NT2/D1 (cell line): ENCODE data around the gene GRK4.

Experiments
- DNase-seq: peaks from one replicate; pipeline ENCODE4 v3.0.0-alpha.2; 2011; ENCODE audit warnings: low read depth, low spot score
- H3K27me3 ChIP-seq: 2 replicates; pipeline ENCODE4 v1.6.0; 2011; ENCODE audit warnings: mild to moderate bottlenecking; ENCODE audit not compliant: insufficient read length, insufficient read depth
- H3K36me3 ChIP-seq: 2 replicates; pipeline ENCODE4 v1.6.1; 2011; ENCODE audit warnings: mild to moderate bottlenecking, low read length, mixed read lengths; ENCODE audit not compliant: insufficient read depth, insufficient read length
- H3K4me1 ChIP-seq: 2 replicates; pipeline ENCODE4 v1.5.1; 2011; ENCODE audit not compliant: insufficient read depth, insufficient read length
- H3K4me3 ChIP-seq: 2 replicates; pipeline ENCODE4 v1.5.1; 2011; ENCODE audit warnings: low read depth; ENCODE audit not compliant: insufficient read length
- H3K9ac ChIP-seq: 2 replicates; pipeline ENCODE4 v1.6.0; 2011; ENCODE audit warnings: low read depth; ENCODE audit not compliant: insufficient read length
- H3K9me3 ChIP-seq: 2 replicates; pipeline ENCODE4 v1.5.1; 2011; ENCODE audit warnings: mild to moderate bottlenecking, low read length; ENCODE audit not compliant: insufficient read depth
- SUZ12 ChIP-seq: IDR thresholded peaks from 2 replicates; pipeline ENCODE4 v1.6.1; 2011; ENCODE audit not compliant: insufficient read length, insufficient read depth; ENCODE audit errors: extremely low read depth
- YY1 ChIP-seq: IDR thresholded peaks from 2 replicates; pipeline ENCODE4 v1.6.1; 2011; ENCODE audit not compliant: insufficient read length, insufficient read depth
- ZNF274 ChIP-seq: IDR thresholded peaks from 2 replicates; pipeline ENCODE4 v1.6.1; 2011; ENCODE audit warnings: mild to moderate bottlenecking, low read depth, low read length

GRK4 gene

GRCh38 chr4:2923141-2923551 lies 40.2 kb upstream of the GRK4 start:
- no peak for DNase-seq
- TF ChIP-seq SUZ12: no peak
- TF ChIP-seq ZNF274: no peak
- TF ChIP-seq YY1: no peak
- peak overlapping the region; percentile 51 for H3K9ac ChIP-seq

GRCh38 chr4:2923668-2924173 lies 39.6 kb upstream of the GRK4 start:
- peaks cover 56% of the 10 kb centered on the region for H3K36me3 ChIP-seq
- no peak for DNase-seq

More at GRCh38 chr4:2923141-2923551, 40.2 kb upstream of the GRK4 start:
- H3K4me1 ChIP-seq: peaks cover 22% of the 10 kb centered on the region
- peaks cover 26% of the 10 kb centered on the region; the same call in 1 of the 2 replicates for H3K9me3 ChIP-seq
- H3K4me3 ChIP-seq: no peak overlapping the region
- H3K27me3 ChIP-seq: no peaks in the 10 kb centered on the region
- H3K36me3 ChIP-seq: peaks cover 52% of the 10 kb centered on the region

GRCh38 chr4:2924286-2924685 lies 39.1 kb upstream of the GRK4 start:
- peaks cover 27% of the 10 kb centered on the region for H3K4me1 ChIP-seq
- DNase-seq: no peak
- H3K27me3 ChIP-seq: no peaks in the 10 kb centered on the region
- peaks cover 26% of the 10 kb centered on the region; the same call in 1 of the 2 replicates for H3K9me3 ChIP-seq
- TF ChIP-seq YY1 (no peak), ZNF274 (no peak), SUZ12 (no peak)
- H3K9ac ChIP-seq: no peak overlapping the region
- H3K36me3 ChIP-seq: peaks cover 60% of the 10 kb centered on the region
- H3K4me3 ChIP-seq: no peak overlapping the region

More at GRCh38 chr4:2923668-2924173, 39.6 kb upstream of the GRK4 start:
- TF ChIP-seq YY1 (no peak), SUZ12 (no peak), ZNF274 (no peak)
- H3K4me3 ChIP-seq: no peak overlapping the region
- peaks cover 25% of the 10 kb centered on the region for H3K4me1 ChIP-seq
- peaks cover 26% of the 10 kb centered on the region; the same call in 1 of the 2 replicates for H3K9me3 ChIP-seq
- H3K9ac ChIP-seq: no peak overlapping the region
- H3K27me3 ChIP-seq: no peaks in the 10 kb centered on the region

GRCh38 chr4:2924765-2925301 lies 38.5 kb upstream of the GRK4 start:
- no peak for DNase-seq
- Histone ChIP-seq H3K9me3 (peaks cover 26% of the 10 kb centered on the region; the same call in 1 of the 2 replicates), H3K36me3 (peaks cover 65% of the 10 kb centered on the region)

GRCh38 chr4:2925496-2925895 lies 37.9 kb upstream of the GRK4 start:
- H3K9ac ChIP-seq: no peak overlapping the region
- TF ChIP-seq SUZ12: no peak
- no peak for TF ChIP-seq YY1
- no peak for TF ChIP-seq ZNF274
- H3K9me3 ChIP-seq: peaks cover 22% of the 10 kb centered on the region; the same call in 1 of the 2 replicates
- H3K36me3 ChIP-seq: peaks cover 72% of the 10 kb centered on the region
- no peak for DNase-seq
- peaks cover 27% of the 10 kb centered on the region for H3K4me1 ChIP-seq
- no peak overlapping the region for H3K4me3 ChIP-seq
- no peaks in the 10 kb centered on the region for H3K27me3 ChIP-seq

More at GRCh38 chr4:2924765-2925301, 38.5 kb upstream of the GRK4 start:
- Histone ChIP-seq H3K4me1 (peaks cover 27% of the 10 kb centered on the region), H3K4me3 (no peak overlapping the region), H3K27me3 (no peaks in the 10 kb centered on the region), H3K9ac (peak overlapping the region; percentile 18)
- TF ChIP-seq ZNF274 (no peak), SUZ12 (no peak), YY1 (no peak)

GRCh38 chr4:2925931-2926860 lies 37.2 kb upstream of the GRK4 start:
- H3K4me3 ChIP-seq: no peak overlapping the region
- peaks cover 16% of the 10 kb centered on the region; the same call in 1 of the 2 replicates for H3K9me3 ChIP-seq
- H3K27me3 ChIP-seq: no peaks in the 10 kb centered on the region
- TF ChIP-seq SUZ12 (no peak), YY1 (no peak), ZNF274 (no peak)
- no peak for DNase-seq
- peaks cover 31% of the 10 kb centered on the region for H3K4me1 ChIP-seq
- no peak overlapping the region for H3K9ac ChIP-seq
- H3K36me3 ChIP-seq: peaks cover 79% of the 10 kb centered on the region
